Skeletal muscle tissue (tissue), 4 donors: ENCODE measurements around the gene TRNP1. TPM values are rescaled to one million over a fixed set of nuclear protein-coding genes. Genes with fewer than 3 reads are reported as not detected.

Experiments used
- H3K27ac ChIP-seq: one replicate; pipeline ENCODE4 v1.7.0; 2013; ENCODE audit warnings: mild to moderate bottlenecking, low read depth, low read length, inconsistent platforms
- H3K27me3 ChIP-seq, 3 donors: one replicate each; pipeline ENCODE4 v1.7.0; 2013; ENCODE audit warnings: low read length in 3 of 3; ENCODE audit not compliant: control insufficient read depth in 3 of 3, insufficient read depth in 3 of 3
- H3K36me3 ChIP-seq, 3 donors: one replicate each; pipeline ENCODE4 v1.7.0; 2013; ENCODE audit warnings: low read length in 3 of 3; ENCODE audit not compliant: control insufficient read depth in 3 of 3, insufficient read depth in 3 of 3
- H3K4me1 ChIP-seq, 3 donors: one replicate each; pipeline ENCODE4 v1.7.0; 2013; ENCODE audit warnings: low read length in 3 of 3, mild to moderate bottlenecking in 3 of 3; ENCODE audit not compliant: control insufficient read depth in 3 of 3, insufficient read depth in 3 of 3
- H3K4me3 ChIP-seq, 3 donors: one replicate each; pipeline ENCODE4 v1.7.0; 2013; ENCODE audit warnings: low read length in 3 of 3
- H3K9ac ChIP-seq, 3 donors: one replicate each; pipeline ENCODE4 v1.7.0; 2013; ENCODE audit warnings: low read length in 3 of 3, mild to moderate bottlenecking in 3 of 3, moderate library complexity in 2 of 3, low read depth in 1 of 3
- H3K9me3 ChIP-seq, 3 donors: one replicate each; pipeline ENCODE4 v1.7.0; 2013; ENCODE audit warnings: low read length in 3 of 3; ENCODE audit not compliant: control insufficient read depth in 3 of 3
- total RNA-seq: library from RNA; depleted of rRNA; stranded (reverse); fragments of >200 nt; gene quantifications from one replicate; pipeline ENCODE4 v1.2.3, GENCODE V29; 2014
- donor health status: Osteomylitis.

TRNP1 gene
- total RNA-seq, 1 donor from 2014 or later, result under 0.01 TPM

DNA sequence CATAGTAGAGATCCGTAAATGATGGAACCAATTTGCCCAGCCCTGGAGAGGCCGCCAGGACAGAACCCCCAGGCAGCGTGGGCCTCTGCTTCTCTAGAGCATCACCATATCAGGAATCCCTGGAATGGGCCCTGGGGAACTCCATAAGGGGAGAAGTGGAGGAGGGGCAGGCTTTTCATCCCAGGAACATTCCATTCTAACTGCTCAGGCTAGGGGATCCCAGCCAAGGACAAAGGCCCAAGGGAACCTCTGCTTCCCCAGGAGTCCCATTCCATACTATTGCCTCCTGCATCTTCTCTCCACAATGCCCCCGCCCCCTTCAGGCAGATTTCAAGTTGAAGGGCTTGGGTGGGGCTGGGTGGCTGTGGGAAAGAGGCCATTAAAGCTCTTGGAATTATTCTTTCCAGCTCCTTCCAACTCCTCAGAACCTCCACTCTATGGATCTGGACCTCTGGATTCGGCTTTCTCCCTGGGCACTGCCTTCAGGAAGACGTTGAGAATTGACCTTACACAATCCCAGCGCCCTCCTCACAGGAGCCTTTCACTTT, 6.0 kb downstream of the TRNP1 start:
- H3K27ac ChIP-seq, result no peak overlapping the region
- peaks cover 23 to 37% (median 23%) of the 10 kb centered on the region in 3 donors for H3K4me1 ChIP-seq
- H3K36me3 ChIP-seq, result no peaks in the 10 kb centered on the region
- no peak overlapping the region for H3K4me3 ChIP-seq
- H3K9ac ChIP-seq, result no peak overlapping the region
- no peaks in the 10 kb centered on the region for H3K9me3 ChIP-seq
- peaks cover 18 to 22% (median 22%) of the 10 kb centered on the region in 3 donors for H3K27me3 ChIP-seq

DNA sequence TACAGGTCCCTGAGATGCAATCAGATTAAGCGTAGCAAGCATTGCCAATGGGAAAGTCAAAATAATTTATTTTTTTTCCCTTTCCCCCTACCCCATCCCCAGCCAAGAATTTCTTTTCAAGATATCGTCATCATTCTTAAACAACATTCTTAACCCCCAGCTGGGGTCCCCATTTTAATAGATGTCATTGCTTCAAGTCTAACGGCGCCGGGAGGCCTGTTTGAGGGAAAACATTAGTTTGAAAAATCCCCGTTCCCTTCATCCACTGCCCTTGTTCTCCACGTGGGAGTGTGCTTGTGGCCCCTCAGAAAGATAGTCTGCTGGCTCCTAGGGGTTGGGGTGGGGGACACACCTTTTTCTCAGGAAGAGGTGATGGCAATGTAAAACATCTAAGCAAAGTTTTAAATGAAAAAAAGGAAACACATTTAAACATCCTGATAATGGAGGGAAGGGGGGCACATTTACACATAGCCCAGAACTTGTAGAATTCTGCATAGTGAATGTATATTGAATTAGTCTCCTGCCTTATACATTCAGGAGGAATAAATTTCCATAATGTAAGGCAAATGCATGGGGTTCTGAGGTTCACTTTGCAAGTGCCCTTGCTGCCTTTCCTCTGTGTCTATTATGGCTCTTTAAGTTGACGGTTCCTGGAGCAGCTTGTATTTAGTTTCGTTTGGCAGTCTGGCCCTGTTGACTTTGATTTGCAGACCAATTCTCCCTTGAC, 6.8 kb downstream of the TRNP1 start:
- Histone ChIP-seq H3K4me3 (no peak overlapping the region), H3K9me3 (no peaks in the 10 kb centered on the region), H3K36me3 (no peaks in the 10 kb centered on the region), H3K27ac (no peak overlapping the region), H3K9ac (no peak overlapping the region), H3K4me1 (peaks cover 20 to 36% (median 27%) of the 10 kb centered on the region in 3 donors), H3K27me3 (peaks cover 10 to 15% (median 14%) of the 10 kb centered on the region in 3 donors)

DNA sequence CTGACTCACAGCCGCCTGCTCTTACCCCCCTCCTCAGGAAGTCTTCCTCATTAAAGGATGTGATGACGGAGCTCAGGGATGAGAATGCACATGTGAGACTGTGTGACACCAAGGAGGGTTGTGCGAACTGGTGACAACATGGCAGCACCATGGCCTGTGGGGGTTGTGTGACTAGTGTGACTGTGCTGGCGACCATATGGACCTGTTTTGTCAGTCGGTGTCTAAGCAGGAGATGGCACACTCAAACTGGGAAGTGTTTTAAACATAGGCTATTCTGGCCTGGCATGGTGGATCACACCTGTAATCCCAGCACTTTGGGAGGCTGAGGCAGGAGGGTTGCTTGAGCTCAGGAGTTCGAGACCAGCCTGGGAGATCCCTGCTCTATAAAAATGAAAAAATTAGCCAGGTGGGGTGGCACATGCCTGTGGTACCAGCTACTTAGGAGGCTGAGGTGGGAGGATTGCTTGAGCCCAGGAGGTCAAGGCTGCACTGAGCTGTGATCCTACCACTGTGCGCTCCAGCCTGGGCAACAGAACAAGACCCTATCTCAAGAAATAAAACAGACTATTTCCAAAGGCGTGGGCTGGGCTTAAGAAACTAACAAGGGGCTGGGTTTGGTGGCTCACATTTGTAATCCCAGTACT, 7.4 kb downstream of the TRNP1 start:
- no peaks in the 10 kb centered on the region for H3K9me3 ChIP-seq
- no peak overlapping the region for H3K4me3 ChIP-seq
- peaks cover 20 to 36% (median 27%) of the 10 kb centered on the region in 3 donors for H3K4me1 ChIP-seq
- H3K27ac ChIP-seq, result peak overlapping the region; percentile 40
- H3K27me3 ChIP-seq, result peaks cover 6 to 9% (median 8%) of the 10 kb centered on the region in 3 donors
- peaks cover 0 to 2% (median 0%) of the 10 kb centered on the region in 3 donors for H3K36me3 ChIP-seq
- no peak overlapping the region for H3K9ac ChIP-seq

DNA sequence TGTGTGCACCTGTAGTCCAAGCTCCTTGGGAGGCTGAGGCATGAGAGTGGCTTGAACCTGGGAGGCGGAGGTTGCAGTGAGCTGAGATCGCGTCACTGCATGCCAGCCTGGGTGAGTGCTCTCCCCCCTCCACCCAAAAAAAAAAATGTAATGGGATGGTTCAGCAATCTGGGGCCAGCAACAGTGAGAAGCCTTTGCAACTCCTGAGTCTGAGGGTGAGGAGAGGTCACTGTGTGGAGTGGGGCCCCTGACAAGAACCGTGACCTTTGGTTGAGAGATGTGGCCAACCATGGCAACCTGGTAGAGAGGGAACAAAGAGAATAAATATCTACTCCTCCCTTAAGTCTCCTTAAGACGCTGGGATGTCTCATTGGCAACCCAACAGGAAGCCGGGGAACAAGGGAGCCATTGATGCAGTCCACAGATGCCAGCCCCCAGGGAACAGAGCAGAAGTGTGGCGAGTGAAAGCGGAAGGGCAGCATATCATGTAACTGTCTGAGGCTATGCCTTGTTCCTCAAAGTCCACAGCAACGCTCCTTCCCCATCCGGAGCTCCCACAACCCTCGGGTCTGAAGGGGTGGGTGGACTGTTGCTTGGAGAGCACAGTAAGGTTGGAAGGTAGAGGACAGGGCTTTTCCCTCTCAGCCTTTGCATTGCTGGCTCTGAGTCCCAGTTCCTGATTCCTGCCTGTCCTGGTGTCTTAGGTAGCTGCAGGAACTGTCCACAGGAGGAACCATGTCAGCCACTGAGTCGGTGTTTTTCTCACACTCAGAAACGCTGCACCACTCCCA, 8.3 kb downstream of the TRNP1 start:
- Histone ChIP-seq H3K27me3 (peaks cover 0 to 1% (median 0%) of the 10 kb centered on the region in 3 donors), H3K9me3 (no peaks in the 10 kb centered on the region), H3K27ac (peak overlapping the region; percentile 40), H3K4me1 (peaks cover 20 to 35% (median 27%) of the 10 kb centered on the region in 3 donors), H3K4me3 (peak overlapping the region in 1 of 3 donors; percentile 7), H3K9ac (peak overlapping the region in 1 of 3 donors; percentile 16), H3K36me3 (peaks cover 0 to 3% (median 2%) of the 10 kb centered on the region in 3 donors)

DNA sequence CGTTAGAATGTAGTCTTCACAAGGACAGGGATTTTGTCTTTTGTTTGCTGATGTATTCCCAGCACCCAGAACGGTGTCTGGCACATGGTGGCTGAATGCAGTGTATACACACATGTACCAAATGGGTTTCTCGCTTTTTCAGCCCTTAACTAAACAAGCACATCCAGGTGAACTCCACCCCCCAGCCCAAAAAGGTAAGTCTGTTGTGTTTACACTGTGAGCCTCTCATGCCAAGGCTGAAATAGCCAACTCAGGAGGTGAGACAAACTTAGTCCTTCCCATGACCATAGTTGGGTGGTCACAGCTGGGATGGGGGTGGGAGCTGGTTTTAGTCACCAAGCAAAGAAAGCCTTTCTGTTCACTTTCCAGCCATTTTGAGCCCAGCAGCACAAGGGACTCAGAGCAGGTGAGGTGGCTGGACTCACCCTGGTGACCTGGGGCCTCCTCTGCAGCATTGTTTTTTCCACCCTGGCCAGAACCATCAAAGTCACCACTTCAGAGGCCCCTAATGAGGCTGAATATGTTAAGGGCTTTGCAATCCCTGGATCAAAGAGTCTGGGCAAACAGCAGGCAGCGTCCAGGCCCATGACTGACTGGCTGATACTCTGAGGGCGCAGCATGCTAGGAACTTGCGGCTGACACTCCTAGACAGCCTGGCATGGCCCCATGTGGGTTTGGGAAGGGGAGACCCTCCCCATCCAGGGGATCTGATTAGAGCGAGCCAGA, 10.4 kb downstream of the TRNP1 start:
- H3K27ac ChIP-seq, result no peak overlapping the region
- H3K9ac ChIP-seq, result no peak overlapping the region
- no peaks in the 10 kb centered on the region for H3K27me3 ChIP-seq
- H3K36me3 ChIP-seq, result peaks cover 0 to 3% (median 2%) of the 10 kb centered on the region in 3 donors
- no peaks in the 10 kb centered on the region for H3K9me3 ChIP-seq
- H3K4me3 ChIP-seq, result no peak overlapping the region
- H3K4me1 ChIP-seq, result peaks cover 15 to 20% (median 20%) of the 10 kb centered on the region in 3 donors

DNA sequence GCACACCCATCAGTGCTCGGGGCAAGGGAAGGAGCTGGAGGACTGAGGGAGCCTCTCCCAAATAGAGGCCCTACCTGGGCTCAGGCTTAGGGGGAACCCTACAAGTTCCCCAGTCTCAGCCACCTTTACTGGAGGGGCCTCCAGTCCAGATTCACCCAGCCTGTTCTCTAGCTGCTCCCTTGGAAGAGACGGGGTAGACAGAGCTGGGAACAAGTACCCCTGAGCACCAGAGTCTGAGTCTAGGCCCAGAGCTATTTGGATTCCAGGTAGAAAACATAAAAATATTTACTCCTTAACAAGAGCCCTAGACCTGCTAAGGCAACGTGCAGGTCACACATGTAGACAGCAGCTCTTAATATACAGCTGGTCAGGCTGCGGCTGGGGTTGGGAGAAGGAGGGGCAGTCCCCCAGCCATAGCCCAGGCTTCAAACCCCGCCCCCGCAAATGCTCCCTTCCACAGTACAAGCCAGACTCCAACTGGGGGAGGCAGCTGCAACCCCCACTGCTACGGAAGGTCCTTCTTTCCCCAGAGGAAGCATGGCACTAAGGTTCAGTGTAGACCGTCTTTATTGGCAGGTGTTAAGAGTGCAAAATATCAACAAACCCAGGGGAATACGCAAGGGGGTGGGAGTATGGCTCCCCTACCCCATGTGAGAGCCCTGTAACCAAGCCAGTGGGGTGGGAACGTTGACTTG, 11.1 kb downstream of the TRNP1 start:
- Histone ChIP-seq H3K27me3 (no peaks in the 10 kb centered on the region), H3K36me3 (peaks cover 0 to 3% (median 2%) of the 10 kb centered on the region in 3 donors), H3K27ac (no peak overlapping the region), H3K4me3 (no peak overlapping the region), H3K9ac (no peak overlapping the region), H3K4me1 (peaks cover 8 to 25% (median 18%) of the 10 kb centered on the region in 3 donors), H3K9me3 (no peaks in the 10 kb centered on the region)

DNA sequence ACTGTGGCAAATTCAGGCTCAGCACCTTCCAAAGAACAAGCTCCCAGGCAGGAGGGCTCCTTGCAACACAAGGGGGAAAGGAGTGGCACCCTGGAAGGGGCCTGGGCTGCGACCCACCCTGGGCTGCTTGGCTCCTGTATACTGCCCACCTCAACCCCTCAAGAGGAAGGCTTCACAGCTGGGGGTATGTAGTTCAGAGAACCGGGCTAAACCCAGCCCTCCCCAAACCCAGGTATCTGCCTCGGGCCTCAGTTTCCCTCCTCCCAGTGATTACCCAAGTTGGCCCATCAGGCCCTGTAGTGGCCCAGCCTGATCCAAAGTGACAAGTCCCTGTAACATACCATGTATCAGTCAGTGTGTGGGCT, 11.7 kb downstream of the TRNP1 start:
- Histone ChIP-seq H3K4me1 (peaks cover 3 to 29% (median 17%) of the 10 kb centered on the region in 3 donors), H3K9ac (no peak overlapping the region), H3K27me3 (no peaks in the 10 kb centered on the region), H3K4me3 (no peak overlapping the region), H3K27ac (no peak overlapping the region), H3K36me3 (peaks cover 0 to 3% (median 2%) of the 10 kb centered on the region in 3 donors), H3K9me3 (no peaks in the 10 kb centered on the region)

DNA sequence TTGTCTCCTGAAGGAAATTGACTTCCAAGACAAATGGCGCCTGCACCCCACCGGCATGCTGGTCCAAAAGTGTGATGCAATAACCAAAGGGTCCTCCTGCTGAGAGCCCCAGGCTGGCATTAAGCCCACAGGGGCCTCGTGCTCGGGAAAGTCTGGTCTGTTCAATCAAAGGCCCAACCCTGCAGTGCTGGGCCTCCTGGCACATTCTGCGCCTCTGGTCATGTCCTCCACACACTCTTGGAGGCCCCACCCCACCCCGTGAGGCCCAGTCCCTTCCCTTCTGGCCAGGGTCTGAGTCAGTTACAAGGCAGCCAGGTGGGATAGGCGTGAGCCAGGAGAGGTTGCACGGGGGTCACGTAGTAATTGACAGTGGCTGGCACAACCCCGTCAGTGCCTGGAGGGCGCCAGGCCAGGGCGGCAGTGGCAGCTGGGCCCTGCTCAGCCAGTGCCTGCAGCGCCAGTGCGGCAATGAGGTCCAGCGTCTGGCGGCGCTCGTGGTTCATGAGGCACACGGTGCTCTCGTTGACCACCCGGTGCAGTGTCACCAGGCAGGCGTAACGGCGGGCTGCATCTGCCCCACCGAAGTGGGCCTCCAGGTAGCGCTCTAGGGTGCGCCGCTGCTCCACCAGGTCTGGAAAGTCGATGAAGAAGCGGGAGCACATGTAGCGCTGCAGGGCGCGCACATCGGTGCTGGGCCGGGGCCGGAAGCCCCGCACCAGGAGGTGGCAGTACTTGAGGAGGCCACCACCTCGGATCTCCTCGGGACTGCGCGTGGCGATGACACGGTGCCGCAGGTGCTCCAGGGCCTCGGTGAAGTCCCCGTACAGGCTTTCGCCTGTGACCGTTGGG, 12.4 kb downstream of the TRNP1 start:
- Histone ChIP-seq H3K4me1 (peaks cover 3 to 29% (median 18%) of the 10 kb centered on the region in 3 donors), H3K36me3 (peaks cover 0 to 3% (median 2%) of the 10 kb centered on the region in 3 donors), H3K27ac (no peak overlapping the region), H3K27me3 (no peaks in the 10 kb centered on the region), H3K9ac (no peak overlapping the region), H3K9me3 (no peaks in the 10 kb centered on the region), H3K4me3 (no peak overlapping the region)
